IMR-90 (cell line): Measurements from ENCODE around the gene KIF1B. TPM values are rescaled to one million over a fixed set of nuclear protein-coding genes. Genes with fewer than 3 reads are reported as not detected.

Experiments
- microRNA-seq, 2 experiments: library from miRNA; stranded (forward) in 1 of 2; unstranded in 1 of 2; fragments of 10-50 nt in 1 of 2; fragments of <30 nt in 1 of 2; gene quantifications in 1 of 2; microRNA quantifications in 1 of 2; one replicate each; pipeline versions ENCODE3 to v1.1.0; 2013 to 2020; ENCODE audit not compliant: insufficient read depth in 1 of 2, insufficient read length in 1 of 2, unreplicated experiment in 1 of 2
- polyA plus RNA-seq, 3 experiments: library from polyadenylated mRNA; depleted of rRNA; stranded (reverse); fragments of >200 nt; gene quantifications; 2 replicates each; pipeline ENCODE4 v1.2.3, GENCODE V29; 2012; ENCODE audit warnings: low replicate concordance in 1 of 3
- small RNA-seq, 5 experiments: library from RNA; depleted of rRNA; stranded (forward); fragments of <200 nt; gene quantifications; one replicate each; pipeline ENCODE3, GENCODE V24; 2012
- total RNA-seq: library from RNA; depleted of rRNA; stranded (reverse); fragments of >200 nt; gene quantifications from 2 replicates; pipeline ENCODE4 v1.2.3, GENCODE V29; 2012; rRNA removed

The KIF1B gene
- total and polyA plus RNA-seq, 2 of the 4 experiments (the other 2 are of a cell fraction), result 13.0 to 21.1 TPM

Small RNAs within 50 kb of the gene (microRNA-seq; reads per million reads assigned to microRNA genes)
- gene MIR1273D (ENCODE audit: insufficient read depth in 1 of 2, insufficient read length in 1 of 2, unreplicated experiment in 1 of 2) (0 reads per million in 2 experiments), gene RNU6-37P (ENCODE audit: insufficient read depth, insufficient read length) (not detected), gene RNU6-828P (ENCODE audit: insufficient read depth, insufficient read length) (not detected)

Small RNAs within 50 kb of the gene (small RNA-seq; reads per million reads assigned to genes)
- gene MIR1273D (0 reads per million in 5 experiments), gene RNU6-37P (0 to 1.2 (median 0) reads per million in 5 experiments), gene RNU6-828P (0 to 2.4 (median 0) reads per million in 5 experiments)

Other genes starting within 250 kb of the KIF1B start
- not detected in 2 replicates for gene RBP7, start 213.3 kb upstream of the KIF1B start, total RNA-seq
- gene RBP7, start 213.3 kb upstream of the KIF1B start, polyA plus RNA-seq (2012; rRNA removed), result 0.17 and 0.29 TPM in 2 replicates
- gene UBE4B, start 177.6 kb upstream of the KIF1B start, total RNA-seq, result 39.3 and 41.9 TPM in 2 replicates
- gene UBE4B, start 177.6 kb upstream of the KIF1B start, polyA plus RNA-seq (2012; rRNA removed), result 24.6 and 26.5 TPM in 2 replicates
- 187 and 216 TPM in 2 replicates for gene PGD, start 188.5 kb downstream of the KIF1B start, total RNA-seq
- 103 and 118 TPM in 2 replicates for gene PGD, start 188.5 kb downstream of the KIF1B start, polyA plus RNA-seq (2012; rRNA removed)
- gene CENPS, start 219.9 kb downstream of the KIF1B start, total RNA-seq, result 9.9 and 11.4 TPM in 2 replicates
- gene CENPS, start 219.9 kb downstream of the KIF1B start, polyA plus RNA-seq (2012; rRNA removed), result 10.6 and 12.3 TPM in 2 replicates
- gene CORT, start 239.5 kb downstream of the KIF1B start, total RNA-seq, result not detected in 2 replicates
- 0.10 and 0.13 TPM in 2 replicates for gene CORT, start 239.5 kb downstream of the KIF1B start, polyA plus RNA-seq (2012; rRNA removed)